HG03060 (cell line): Measurements from ENCODE around the gene NFIL3.

ENCODE experiments used
- ATAC-seq: cut with Tn5 transposase; IDR thresholded peaks from one replicate; pipeline ENCODE4 v1.9.1; 2021; ENCODE audit warnings: low read depth, moderate number of reproducible peaks; ENCODE audit not compliant: unreplicated experiment

NFIL3 gene

GRCh38 chr9:91422758-91423711 lies 597 bp downstream of the NFIL3 start:
- ATAC-seq = peak; percentile 8

GRCh38 chr9:91421971-91422757 lies 1.5 kb downstream of the NFIL3 start:
- ATAC-seq = no peak

- no peak for ATAC-seq
Observed at GRCh38 chr9:91421128-91421765, 2.4 kb downstream of the NFIL3 start.

- no peak for ATAC-seq
Observed at GRCh38 chr9:91420501-91421127, 3.0 kb downstream of the NFIL3 start.

- no peak for ATAC-seq
Observed at GRCh38 chr9:91419222-91420191, 4.1 kb downstream of the NFIL3 start.

GRCh38 chr9:91418215-91418610 lies 5.4 kb downstream of the NFIL3 start:
- ATAC-seq = no peak

- ATAC-seq = no peak
Observed at GRCh38 chr9:91417602-91418214, 5.9 kb downstream of the NFIL3 start.

- no peak for ATAC-seq
Observed at GRCh38 chr9:91416096-91416712, 7.4 kb downstream of the NFIL3 start.

GRCh38 chr9:91415290-91415689 lies 8.3 kb downstream of the NFIL3 start:
- peak; percentile 93 for ATAC-seq

GRCh38 chr9:91412941-91413340 lies 10.7 kb downstream of the NFIL3 start:
- no peak for ATAC-seq

GRCh38 chr9:91411096-91411771 lies 12.4 kb downstream of the NFIL3 start:
- ATAC-seq = no peak

- no peak for ATAC-seq
Observed at GRCh38 chr9:91410161-91410560, 13.5 kb downstream of the NFIL3 start.

- ATAC-seq = no peak
Observed at GRCh38 chr9:91408475-91408874, 15.2 kb downstream of the NFIL3 start.

GRCh38 chr9:91407580-91408318 lies 15.9 kb downstream of the NFIL3 start:
- no peak for ATAC-seq

GRCh38 chr9:91405343-91406077 lies 18.1 kb downstream of the NFIL3 start:
- ATAC-seq = no peak

- ATAC-seq = no peak
Observed at GRCh38 chr9:91403665-91404543, 19.7 kb downstream of the NFIL3 start.
